ENCODE results near the gene SYT6. TPM values are rescaled to one million over a fixed set of nuclear protein-coding genes. Genes with fewer than 3 reads are reported as not detected.

SYT6 gene
- total RNA-seq, 1 donor from 2014 or later: not detected

- Mint-ChIP-seq H3K27me3 (ENCODE audit: unreplicated experiment) (peaks cover 13% of the 10 kb centered on the region), H3K4me1 (ENCODE audit: unreplicated experiment) (peaks cover 20% of the 10 kb centered on the region), H3K9me3 (ENCODE audit: unreplicated experiment) (no peaks in the 10 kb centered on the region), H3K4me3 (ENCODE audit: unreplicated experiment) (no peak overlapping the region), H3K36me3 (ENCODE audit: unreplicated experiment) (no peaks in the 10 kb centered on the region), H3K27ac (ENCODE audit: unreplicated experiment) (no peak overlapping the region)
- TF ChIP-seq CTCF (IDR thresholded peaks at IDR 0.05): no peak
- no peak for DNase-seq (ENCODE audit: extremely low spot score, unreplicated experiment)
Observed at GRCh38 chr1:114109981-114110380, 43.7 kb downstream of the SYT6 start.

- peaks cover 21% of the 10 kb centered on the region for H3K27me3 Mint-ChIP-seq (ENCODE audit: unreplicated experiment)
- TF ChIP-seq CTCF (IDR thresholded peaks at IDR 0.05): no peak
- no peaks in the 10 kb centered on the region for H3K36me3 Mint-ChIP-seq (ENCODE audit: unreplicated experiment)
- no peak overlapping the region for H3K4me3 Mint-ChIP-seq (ENCODE audit: unreplicated experiment)
- peaks cover 18% of the 10 kb centered on the region for H3K4me1 Mint-ChIP-seq (ENCODE audit: unreplicated experiment)
- H3K27ac Mint-ChIP-seq (ENCODE audit: unreplicated experiment): no peak overlapping the region
- no peak for DNase-seq (ENCODE audit: extremely low spot score, unreplicated experiment)
- H3K9me3 Mint-ChIP-seq (ENCODE audit: unreplicated experiment): no peaks in the 10 kb centered on the region
Observed at GRCh38 chr1:114108751-114109255, 44.9 kb downstream of the SYT6 start.

- Mint-ChIP-seq H3K27ac (ENCODE audit: unreplicated experiment) (no peak overlapping the region), H3K4me3 (ENCODE audit: unreplicated experiment) (no peak overlapping the region), H3K36me3 (ENCODE audit: unreplicated experiment) (no peaks in the 10 kb centered on the region), H3K9me3 (ENCODE audit: unreplicated experiment) (no peaks in the 10 kb centered on the region), H3K27me3 (ENCODE audit: unreplicated experiment) (peaks cover 20% of the 10 kb centered on the region), H3K4me1 (ENCODE audit: unreplicated experiment) (peaks cover 10% of the 10 kb centered on the region)
- DNase-seq (ENCODE audit: extremely low spot score, unreplicated experiment): no peak
- no peak for TF ChIP-seq CTCF (IDR thresholded peaks at IDR 0.05)
Observed at GRCh38 chr1:114107474-114108435, 45.9 kb downstream of the SYT6 start.

- H3K27me3 Mint-ChIP-seq (ENCODE audit: unreplicated experiment): peaks cover 27% of the 10 kb centered on the region
- H3K4me3 Mint-ChIP-seq (ENCODE audit: unreplicated experiment): no peak overlapping the region
- H3K4me1 Mint-ChIP-seq (ENCODE audit: unreplicated experiment): no peaks in the 10 kb centered on the region
- no peak overlapping the region for H3K27ac Mint-ChIP-seq (ENCODE audit: unreplicated experiment)
- H3K9me3 Mint-ChIP-seq (ENCODE audit: unreplicated experiment): no peaks in the 10 kb centered on the region
- TF ChIP-seq CTCF (IDR thresholded peaks at IDR 0.05): no peak
- H3K36me3 Mint-ChIP-seq (ENCODE audit: unreplicated experiment): no peaks in the 10 kb centered on the region
- DNase-seq (ENCODE audit: extremely low spot score, unreplicated experiment): no peak
Observed at GRCh38 chr1:114105421-114105979, 48.2 kb downstream of the SYT6 start.

GRCh38 chr1:114104949-114105348, 48.7 kb downstream of the SYT6 start:
- peaks cover 27% of the 10 kb centered on the region for H3K27me3 Mint-ChIP-seq (ENCODE audit: unreplicated experiment)
- no peaks in the 10 kb centered on the region for H3K9me3 Mint-ChIP-seq (ENCODE audit: unreplicated experiment)
- TF ChIP-seq CTCF (IDR thresholded peaks at IDR 0.05): no peak

More at GRCh38 chr1:114104949-114105348, 48.7 kb downstream of the SYT6 start:
- Mint-ChIP-seq H3K4me3 (ENCODE audit: unreplicated experiment) (no peak overlapping the region), H3K4me1 (ENCODE audit: unreplicated experiment) (no peaks in the 10 kb centered on the region), H3K36me3 (ENCODE audit: unreplicated experiment) (no peaks in the 10 kb centered on the region), H3K27ac (ENCODE audit: unreplicated experiment) (no peak overlapping the region)
- no peak for DNase-seq (ENCODE audit: extremely low spot score, unreplicated experiment)

Data from osteocyte (in vitro differentiated cells).